GM18873 (cell line): ENCODE data around the gene PTPRE.
"Not testable (repeated sequence)": the region's sequence is repeated elsewhere in the genome, so short reads cannot be mapped to it uniquely, and the experiment has no call there.

Source experiments
- ATAC-seq: cut with Tn5 transposase; IDR thresholded peaks from one replicate; pipeline ENCODE4 v1.9.1; 2021; ENCODE audit warnings: mild to moderate bottlenecking, moderate library complexity, moderate number of reproducible peaks; ENCODE audit not compliant: unreplicated experiment, low FRiP score

The PTPRE gene

DNA sequence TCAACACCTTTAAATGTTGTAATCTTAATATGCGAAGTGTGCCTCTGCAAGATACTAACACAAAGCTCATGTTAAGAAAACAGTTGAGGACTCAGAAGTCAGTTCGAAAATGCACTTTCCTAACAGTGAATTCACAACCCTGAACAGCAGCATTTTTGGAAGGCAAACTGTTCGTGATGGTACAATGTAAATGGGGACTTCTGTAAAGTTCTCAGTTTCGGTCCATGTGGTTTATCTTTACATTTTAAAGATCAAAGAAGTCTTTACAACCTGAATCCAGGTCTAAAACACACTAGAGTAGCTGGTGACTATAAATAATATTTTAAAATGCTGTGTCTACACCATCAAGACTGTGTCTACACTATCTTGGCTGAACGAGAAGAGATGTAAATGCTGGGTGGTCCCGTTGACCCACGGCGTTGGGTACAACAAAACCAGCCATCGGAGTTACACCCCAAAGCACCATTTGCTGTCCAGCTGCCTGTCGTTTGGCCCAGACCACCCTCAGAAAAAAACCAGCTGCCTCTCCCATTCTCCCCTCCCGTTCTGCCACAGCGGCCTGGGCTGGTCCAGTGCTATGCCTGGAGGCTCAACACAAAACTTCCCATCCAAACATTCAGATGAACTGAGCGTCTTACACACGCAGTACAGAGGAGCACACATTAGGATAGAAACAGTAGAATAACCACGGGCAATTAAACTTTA, 176.4 kb downstream of the PTPRE start:
- ATAC-seq = no peak

DNA sequence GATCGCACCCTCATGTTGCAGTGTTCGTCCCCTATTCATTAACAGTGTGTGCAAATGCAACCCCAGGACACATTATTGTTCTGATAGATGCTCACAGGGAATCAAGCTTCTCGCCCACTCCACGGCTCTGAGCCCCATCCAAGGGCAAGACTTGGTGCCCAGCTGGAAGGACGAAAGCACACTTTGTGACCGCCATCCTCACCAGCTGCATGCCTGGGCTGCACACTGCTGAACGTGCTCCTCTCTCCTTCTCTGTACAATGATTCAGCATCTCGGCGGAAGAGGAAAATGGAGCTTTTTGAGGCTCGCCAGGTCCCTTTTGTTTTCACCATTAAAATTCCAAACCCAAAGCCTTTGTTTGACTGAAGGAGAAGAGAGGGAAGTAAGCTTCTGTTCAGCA, 177.5 kb downstream of the PTPRE start:
- no peak for ATAC-seq

DNA sequence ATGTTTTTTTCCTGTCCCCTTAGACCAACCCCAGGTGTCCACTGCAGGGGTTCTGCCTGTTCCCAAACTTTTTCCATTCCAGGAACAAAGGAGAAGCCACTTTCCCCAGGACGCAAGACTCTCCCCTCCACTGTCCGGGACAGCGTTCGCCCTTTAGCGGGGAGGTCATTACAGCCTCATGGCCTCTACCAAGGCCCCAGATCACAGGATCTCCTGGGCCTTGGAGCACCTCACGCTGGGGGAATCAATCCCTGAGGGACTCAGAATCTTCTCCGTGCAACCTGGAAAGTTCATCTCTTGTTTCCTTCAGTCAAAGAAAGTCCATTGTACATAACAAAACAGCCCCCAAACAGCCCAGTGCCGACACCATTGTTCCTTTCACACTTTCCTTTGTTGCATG, 178.1 kb downstream of the PTPRE start:
- no peak for ATAC-seq

DNA sequence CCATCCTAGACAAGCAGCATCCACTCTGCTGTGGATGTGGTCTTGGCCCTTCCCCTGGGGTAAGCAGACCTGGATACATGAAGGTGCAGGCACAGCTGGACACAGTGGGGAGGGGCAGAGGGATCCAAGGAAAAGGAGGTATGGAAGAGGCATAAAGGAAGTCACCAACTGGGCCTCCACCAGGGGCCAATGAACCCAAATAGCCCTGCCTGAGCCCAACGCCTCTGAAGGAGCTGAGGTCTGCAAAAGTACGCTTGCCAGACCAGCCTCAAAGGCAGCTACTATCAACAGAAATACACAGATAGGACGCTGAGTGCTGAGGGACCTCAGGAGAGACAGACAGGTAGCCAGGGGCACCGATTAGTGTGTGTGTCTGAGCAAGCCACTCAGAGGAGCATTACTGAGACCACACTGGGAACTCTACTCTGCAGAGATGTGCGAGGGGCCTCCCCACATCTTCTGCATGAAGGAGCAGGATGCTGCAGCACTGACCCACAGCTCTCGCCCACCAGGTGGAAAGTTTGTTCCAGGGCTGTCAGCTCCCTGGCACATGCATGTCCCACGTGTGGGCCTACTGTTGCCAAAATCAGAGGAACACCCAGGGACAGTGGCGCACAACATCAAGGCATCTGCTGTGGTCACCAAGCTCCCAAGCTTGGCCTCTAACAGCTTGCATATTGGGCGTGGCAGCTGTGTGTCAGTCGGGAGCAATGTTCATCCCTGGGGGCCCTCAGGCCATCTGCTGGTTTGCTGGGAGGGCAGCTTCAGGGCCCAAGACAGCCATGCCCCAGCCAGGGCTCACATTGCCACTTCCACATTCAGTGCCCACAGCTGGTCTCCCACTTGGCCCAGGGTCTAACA, 179.3 kb downstream of the PTPRE start:
- no peak for ATAC-seq

DNA sequence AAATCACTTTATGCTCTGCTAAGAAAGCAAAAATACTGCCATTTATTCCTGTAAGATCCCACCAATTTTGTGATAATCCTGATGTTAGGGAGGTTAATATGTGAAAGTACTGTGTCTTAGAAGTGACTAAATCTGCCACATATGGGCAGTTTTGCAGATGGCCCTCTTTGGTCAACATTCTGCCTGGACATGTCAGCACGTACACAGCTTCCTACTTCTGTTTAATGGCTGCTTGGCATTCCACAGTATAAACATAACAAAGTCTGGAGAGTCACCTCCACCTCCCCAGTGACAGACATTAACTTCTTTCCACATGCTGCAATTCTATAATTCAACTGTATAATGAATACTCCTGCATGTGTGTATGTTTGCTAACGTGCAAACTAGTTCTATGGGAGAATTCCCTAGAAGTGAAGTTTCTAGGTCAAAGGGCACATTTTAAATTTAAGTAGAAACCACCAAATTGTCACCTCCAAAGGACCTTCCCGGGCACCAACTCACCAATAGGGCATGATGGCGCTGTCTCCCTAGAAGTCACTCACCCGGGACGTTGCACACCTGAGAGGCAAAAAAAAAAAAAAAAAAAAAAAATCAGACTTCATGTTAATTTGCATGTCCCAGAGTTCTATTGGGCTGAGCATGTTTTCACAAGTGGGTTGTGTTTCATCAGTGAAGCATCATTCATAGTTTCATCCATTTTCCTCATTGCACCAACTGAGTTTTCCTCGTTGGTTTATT, 180.4 kb downstream of the PTPRE start:
- ATAC-seq = no peak

DNA sequence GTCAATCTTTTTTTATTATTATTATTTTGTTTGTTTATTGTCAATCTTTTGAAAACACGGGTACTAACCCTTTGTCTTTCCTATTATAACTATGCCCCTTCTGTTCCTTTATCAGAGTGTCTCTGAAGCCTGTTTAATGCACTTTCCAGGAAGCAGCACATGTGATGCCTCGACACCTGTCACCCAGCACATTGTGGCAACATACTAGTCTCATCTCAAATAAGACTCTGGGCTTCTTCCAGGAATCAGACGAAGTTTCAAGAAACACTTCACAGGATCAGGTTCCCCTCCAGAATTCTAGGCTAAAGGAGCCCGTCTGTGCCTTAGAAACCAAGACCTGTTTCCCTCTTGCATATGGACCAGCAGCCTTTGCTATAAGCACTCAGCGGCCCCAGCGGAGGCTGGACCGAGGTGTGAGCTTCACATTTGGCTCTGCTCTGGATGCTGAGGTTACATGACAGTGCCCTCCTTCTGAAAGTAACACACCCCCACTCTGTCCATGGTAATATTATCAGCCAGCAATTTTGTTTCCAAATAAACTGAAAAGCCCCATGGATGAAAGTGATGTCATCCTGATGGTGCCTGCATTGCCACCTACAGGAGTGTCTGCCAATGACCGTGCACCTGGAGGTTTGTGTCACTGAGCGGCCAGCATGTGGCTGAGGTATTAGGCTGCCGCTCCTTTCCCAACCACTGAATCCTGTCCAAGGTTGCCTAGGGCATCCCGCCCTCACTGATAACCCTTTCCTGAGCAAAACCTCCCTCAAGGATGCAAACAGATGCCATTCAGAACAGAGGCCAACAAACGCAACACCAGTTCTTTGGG, 181.2 kb downstream of the PTPRE start:
- ATAC-seq = no peak

DNA sequence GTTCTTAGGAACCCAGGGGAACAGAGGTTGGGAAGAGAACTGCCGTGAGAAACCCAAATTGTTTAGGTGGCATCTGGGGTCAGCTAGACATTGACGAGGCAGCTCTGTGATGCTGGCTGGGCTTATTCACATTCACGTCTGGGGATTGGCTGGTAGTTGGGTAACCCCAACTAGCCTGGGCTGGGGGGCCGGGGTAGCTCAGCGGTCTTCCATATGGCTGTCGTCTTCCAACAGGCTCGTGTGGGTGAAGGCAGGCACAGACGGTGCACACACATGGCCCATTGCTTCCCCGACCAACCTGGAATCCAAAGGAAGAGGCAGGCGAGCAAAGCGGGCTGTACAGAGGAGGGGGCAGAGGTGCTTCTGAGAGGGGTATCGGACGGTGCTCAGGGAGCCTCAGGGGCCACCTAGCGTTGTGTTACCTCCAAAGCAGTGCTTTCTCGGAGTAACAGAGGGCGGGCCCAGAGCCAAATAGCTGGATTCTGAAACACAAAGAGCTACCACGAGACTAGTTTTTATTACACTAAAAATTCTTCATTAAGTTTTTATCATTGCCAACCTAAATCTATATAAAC, 184.8 kb downstream of the PTPRE start:
- ATAC-seq = no peak

DNA sequence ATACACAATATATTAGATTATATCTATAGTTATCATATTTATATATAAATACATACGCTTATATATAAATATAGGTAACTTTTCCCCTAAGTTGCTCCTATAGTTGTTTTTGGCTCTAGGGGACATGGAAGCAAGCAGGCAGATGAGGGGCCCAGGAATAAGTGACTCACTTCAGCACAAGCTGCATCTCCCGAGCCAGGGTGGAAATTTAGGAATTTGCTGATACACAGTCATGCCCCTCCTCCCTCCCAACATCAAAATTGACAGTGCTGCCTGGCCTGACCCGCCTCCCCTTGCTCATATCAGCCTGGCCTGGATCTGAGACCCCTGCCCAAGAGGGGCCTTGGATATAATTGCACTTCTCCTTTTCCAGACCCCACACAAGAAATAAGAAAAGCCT, 185.6 kb downstream of the PTPRE start:
- ATAC-seq = no peak

DNA sequence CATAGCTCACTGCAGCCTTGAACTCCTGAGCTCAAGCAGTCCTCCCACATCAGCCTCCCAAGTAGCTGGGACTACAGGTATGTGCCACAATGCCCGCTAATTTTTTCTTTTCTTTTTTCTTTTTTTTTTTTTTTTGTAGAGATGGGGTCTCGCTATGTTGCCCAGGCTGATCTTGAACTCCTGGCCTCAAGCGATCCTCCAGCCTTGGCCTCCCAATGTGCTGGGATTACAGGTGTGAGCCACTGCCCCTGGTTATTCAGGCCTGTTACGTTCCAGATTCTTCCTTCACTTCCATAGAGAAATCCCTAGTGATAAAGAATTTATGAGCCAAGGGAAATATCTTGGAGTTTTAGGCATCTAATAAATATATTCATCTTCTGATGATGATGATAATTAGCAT, 187.7 kb downstream of the PTPRE start:
- ATAC-seq = not testable (repeated sequence)

DNA sequence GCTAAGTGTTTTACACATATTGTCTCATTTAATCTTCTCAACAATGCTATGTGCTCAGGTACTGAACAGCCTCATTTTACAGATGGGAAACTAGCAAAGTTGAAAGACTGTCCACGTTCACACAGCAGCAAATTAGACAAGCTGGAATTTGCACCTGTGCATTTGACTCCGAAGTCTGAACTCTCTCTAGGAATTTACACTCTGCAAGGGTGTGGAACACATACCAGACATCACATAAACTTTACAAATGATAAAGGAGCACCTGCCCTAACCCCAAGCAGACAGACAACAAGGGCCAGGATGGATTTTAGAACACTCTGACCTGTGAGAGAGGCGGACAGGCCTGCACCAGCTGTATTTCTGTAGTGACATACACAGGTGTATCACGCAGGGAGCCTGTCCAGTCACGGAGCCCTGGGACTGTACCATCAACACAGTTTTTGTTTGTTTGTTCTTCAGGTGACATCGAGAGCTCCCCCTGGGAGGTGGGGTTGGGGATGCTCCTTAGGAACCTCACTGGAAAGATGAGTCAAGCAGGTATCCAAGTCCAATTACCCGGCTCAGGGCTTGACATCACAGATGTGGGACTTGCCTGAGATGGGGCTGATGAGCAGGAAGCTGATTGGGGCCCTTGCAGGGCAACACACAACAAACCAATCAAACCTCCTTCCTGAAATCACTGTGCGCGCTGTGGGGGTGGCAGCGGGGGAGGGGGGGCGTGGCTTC, 188.3 kb downstream of the PTPRE start:
- no peak for ATAC-seq

DNA sequence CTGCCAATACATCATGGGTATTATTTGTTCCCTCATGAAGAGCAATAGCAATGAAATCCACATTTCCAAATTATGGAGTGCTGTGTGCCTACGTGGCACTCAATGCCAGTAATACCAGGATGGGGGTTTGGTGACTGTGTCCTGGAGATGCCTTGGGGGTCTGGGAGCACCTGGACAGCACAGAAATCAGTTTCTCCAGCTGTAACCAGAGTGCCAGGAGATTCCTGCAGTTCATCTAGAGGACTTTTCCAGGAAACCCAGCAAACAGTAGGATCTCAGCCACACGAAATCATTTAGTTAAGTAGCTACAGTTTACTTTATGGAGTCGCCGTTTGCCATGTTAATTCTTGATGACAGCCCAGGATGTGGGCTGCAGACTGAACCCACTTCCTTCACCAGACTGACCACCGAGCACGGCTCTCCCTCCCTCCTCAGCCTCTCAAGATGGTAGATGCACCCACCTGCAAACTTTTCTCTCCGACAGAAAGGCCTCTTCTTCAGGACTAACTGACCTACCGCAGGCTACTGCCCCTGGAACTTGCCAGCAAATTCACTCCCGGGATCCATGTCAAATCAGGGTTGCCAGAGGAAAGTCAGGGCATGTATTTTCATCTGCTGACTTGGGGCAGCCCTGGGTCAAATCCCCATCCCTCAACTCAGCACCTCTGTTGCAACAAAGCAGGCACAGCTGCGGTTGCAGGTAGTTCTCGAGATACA, 189.0 kb downstream of the PTPRE start:
- no peak for ATAC-seq

DNA sequence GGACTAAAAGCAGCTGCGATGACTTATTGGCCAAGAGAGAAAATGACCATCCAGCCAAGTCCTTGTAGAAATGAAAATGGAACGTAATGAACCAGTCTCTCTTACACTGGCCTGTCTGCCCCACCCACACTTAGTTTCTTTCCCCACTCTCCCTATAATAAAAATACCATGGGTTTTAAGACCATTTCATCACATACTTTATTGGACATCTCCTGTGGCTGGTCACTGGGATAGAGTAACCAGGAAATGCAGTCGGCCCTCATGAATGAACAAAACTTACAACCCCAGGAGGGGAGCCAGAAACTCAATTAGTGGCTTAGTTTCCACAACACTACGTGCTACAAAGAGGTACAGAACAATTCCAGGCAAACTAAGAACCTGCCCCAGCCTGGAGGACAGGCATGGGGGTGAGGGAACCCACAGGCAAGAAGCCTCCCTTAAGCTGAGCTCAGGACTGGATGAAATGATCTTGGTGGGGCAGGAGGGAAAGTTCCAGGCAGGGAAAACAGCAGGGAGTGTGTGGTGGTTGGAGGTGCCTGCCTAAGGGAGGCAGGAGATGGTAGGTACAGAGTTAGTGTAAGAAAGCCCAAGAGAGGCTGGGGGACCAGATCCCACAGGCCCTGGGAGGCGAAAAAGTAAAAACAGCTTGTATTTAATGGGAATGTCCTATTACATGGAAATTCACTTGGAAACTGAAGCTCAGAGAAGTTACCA, 189.7 kb downstream of the PTPRE start:
- no peak for ATAC-seq

DNA sequence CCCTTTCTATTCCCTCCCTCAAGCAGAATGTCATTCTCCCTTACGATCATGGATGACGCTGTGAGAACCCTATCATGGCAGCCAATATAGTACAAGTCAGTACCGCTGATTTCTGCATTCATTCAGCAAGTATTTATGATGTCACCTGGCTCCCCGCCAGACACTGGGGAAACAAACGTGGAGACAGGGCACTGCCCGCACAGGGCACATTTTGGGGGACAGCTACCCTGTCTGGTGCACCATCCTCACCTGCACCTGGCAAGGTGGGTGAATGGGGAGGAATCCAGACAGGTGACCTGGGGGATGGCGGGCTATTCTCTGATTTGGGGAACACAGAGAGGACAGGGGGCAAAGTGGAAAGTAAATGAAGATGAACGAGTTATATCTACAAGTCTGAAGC, 190.9 kb downstream of the PTPRE start:
- no peak for ATAC-seq

DNA sequence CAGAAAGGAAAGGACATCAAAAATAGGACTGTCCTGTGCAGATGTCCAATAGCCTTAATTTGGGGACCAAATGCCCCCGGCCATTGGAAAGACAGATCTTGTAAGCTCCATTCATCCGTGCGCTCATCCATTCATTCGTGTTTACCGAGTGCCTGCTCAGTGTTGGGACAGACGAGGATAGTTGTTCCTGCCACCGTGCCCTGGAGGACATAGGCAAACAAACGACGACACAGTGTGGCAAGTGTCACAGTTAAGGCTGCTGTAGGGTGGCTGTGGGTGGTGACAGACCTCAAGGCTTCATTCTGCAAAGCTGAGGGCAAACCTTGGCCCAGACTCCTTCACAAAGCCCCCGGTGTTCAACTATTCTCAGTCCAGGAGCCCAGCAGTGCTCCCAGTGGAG, 191.7 kb downstream of the PTPRE start:
- ATAC-seq = no peak

DNA sequence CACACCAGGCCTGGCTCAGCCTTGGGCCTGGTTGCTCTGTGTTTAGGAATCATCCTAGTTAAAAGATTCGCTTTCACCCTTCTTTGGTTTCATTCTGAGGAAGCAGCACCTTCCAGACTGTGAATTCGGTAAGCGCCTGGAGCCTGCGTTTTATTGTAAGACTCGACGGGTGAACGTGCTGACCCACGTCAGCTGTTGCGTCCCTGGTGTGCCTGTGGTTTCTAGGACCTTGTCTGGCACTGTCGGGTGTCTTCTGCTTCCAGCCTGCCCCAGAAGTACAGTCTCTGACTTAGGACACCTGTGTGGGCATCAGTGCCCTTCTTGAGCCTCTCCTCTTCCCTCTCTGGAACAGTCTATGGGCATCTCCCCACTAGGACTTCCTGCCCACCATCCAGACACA, 193.0 kb downstream of the PTPRE start:
- ATAC-seq = no peak

DNA sequence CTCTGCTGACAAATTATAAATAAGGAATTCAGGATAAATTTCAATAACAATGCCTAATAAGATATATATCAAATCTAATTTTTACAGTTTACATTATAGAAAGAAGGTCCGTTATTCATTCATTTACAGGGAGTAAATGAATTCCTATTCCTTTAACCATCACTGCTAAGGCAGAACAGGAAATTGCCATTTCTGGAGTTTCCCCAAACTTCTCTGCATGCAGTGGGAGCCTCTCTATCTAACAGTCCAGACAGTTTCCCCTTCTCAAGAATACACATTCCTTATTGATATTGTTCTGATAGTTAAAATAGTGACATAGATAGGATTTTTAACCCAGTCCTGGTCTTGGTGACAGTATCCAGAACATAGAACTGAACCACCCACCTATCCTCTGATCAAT, 195.0 kb downstream of the PTPRE start:
- ATAC-seq = no peak

DNA sequence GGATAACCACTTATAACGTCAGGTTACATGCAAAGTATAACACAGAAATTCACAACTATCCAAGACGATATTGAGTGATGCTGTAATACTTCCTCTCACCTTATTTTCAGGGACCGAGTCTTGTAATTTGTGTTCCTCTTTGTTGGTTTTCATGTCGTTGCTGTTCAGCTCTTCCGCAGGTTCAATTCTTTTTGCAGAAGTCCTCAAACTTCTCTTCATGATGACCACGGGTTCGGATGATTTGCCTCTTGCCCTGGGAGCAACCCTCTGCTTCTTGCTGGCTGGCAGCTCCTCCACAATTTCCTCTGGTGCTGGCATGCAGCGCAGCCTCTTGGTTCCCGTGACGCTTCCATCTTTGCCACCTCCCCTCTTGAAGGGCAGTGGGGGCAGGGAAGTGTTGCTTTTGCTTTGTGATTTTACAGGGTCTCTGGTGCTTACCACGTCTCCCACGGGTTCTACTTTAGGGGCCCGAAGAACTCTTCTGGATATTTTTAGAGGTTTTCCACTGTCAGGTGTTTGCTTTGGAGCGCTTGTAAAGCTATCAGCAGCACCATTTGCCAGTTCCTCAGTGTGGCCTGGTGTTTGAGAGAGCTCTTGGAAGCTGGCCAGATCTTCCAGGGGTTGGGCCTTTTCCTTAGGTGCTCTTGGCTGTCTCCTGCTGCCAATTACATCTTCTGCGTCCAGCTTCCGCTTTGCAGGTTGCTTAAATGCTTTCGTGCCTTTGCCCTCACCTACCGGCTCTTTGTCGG, 195.8 kb downstream of the PTPRE start:
- ATAC-seq = no peak
